Measurements from ENCODE around the gene CHAF1A. TPM values are rescaled to one million over a fixed set of nuclear protein-coding genes. Genes with fewer than 3 reads are reported as not detected.

The CHAF1A gene
- total and polyA plus RNA-seq, 4 donors = 5.2 to 9.3 (median 6.7) TPM

DNA sequence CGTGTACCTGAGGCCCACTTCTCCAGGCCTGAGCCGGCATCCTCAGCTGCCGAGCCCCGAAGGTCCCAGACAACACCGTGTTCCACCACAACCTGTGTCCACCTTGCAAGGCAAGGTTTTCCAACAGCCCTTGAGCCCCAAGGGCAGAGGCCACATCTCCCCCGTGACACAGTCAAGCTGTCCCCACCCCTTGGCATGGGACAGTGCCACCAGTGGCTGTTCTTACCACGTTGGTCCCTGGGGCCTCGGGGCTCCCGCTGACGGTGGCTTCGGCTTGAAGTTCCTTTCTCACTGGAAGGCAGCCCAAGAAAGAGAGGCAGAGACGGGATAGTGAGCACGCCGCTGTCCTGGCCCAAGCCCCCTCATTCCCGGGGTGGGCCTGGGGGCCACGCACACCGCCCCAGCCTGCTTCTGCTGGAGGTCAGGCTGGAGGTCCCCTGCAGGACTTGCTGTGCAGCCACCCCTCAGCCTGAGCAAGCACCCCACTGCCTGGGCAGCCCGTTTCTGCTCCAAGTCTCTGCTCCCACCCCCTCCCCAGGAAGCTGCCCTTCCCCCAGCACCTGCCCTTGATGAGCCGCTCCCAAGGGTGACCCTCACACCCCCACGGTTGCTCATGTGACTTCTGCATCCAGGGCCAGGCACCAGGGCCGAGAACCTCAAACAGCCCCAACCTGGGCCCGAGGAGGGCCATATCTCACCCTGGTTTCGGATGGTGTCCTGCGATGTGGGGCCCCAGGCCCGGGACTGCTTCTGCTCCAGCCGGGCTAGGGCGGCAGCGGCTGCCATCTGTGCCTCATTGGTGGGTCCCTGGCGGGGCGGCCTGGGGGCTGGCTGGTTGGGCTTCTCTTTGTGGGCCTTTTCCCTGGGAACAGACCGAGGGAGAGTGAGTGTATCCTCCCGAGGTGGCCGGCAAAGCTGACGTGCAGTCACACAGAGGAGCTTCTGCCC lies 51.1 kb downstream of the CHAF1A start:
- no peaks in the 10 kb centered on the region for H3K27me3 ChIP-seq (ENCODE audit: control insufficient read depth in 1 of 2, insufficient read depth in 2 of 2, low read length in 1 of 2)
- WGBS, 2 donors = 65 to 66% methylated on average over 33 to 34 of the region's 34 CpGs
- ATAC-seq (ENCODE audit: low FRiP score) (no peak), DNase-seq (no peak)
- intact Hi-C loops (cut with DNase I) = no loop called here
- no peaks in the 10 kb centered on the region for H3K4me1 ChIP-seq (ENCODE audit: control insufficient read depth in 1 of 2, insufficient read depth in 2 of 2, low read length in 2 of 2)
- no peak overlapping the region for H3K27ac ChIP-seq (ENCODE audit: low read depth in 1 of 2, low read length in 2 of 2)
- H3K9me3 ChIP-seq (ENCODE audit: control insufficient read depth, low read length) = no peaks in the 10 kb centered on the region
- H3K36me3 ChIP-seq (ENCODE audit: control insufficient read depth in 1 of 2, insufficient read depth in 2 of 2, low read length in 1 of 2) = peaks cover 0 to 3% of the 10 kb centered on the region in 2 donors
- H3K4me3 ChIP-seq (ENCODE audit: low read length in 2 of 2) = no peak overlapping the region

DNA sequence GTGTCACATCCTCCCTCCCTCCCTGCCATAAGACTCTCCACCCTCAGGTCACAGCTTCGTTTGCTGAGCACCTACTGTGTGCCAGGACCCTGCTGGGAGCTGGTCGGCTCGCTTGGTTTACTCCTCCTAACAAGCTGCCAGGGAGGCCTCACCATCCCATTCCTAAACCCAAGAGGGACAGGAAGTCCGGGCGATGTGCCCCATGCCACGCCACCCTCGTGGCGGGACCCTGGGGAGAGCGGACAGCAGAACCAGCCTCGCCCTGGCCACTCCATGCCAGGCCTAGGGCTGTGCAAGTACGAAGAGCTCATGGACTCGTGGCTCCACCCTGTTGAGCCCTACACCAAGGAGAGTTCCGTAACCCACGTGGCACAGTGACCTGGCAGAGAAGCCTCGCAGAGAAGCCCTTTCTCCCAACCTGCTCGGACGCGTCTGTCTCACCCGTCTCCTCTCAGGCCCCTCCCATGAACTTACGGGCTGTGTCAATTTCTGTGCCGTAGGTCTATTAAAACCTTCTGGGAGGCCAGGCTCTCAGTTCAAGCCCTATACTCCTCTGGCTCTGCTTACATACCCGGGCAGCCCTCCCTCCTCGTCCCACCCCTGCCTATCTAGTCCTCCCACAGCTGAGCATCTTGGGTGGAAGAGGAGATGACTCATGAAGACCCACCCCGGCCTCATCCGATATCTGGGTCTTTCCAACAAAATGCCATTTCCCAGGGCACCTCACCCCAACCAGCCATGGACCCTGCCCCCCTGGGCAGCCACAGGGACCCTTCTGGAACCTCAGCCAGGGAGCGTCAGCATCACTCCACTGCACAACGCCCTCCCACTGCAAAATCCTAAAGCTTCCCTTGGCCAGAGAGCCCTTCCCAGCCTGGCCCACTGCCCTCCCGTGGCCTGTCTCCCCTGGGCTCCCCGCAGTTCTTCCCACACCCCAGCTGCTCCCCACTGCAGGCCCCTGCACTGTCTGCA lies 52.6 kb downstream of the CHAF1A start:
- Histone ChIP-seq H3K9me3 (ENCODE audit: control insufficient read depth, low read length) (no peaks in the 10 kb centered on the region), H3K27me3 (ENCODE audit: control insufficient read depth in 1 of 2, insufficient read depth in 2 of 2, low read length in 1 of 2) (no peaks in the 10 kb centered on the region), H3K36me3 (ENCODE audit: control insufficient read depth in 1 of 2, insufficient read depth in 2 of 2, low read length in 1 of 2) (peaks cover 0 to 3% of the 10 kb centered on the region in 2 donors), H3K27ac (ENCODE audit: low read depth in 1 of 2, low read length in 2 of 2) (no peak overlapping the region), H3K4me1 (ENCODE audit: control insufficient read depth in 1 of 2, insufficient read depth in 2 of 2, low read length in 2 of 2) (no peaks in the 10 kb centered on the region), H3K4me3 (ENCODE audit: low read length in 2 of 2) (no peak overlapping the region)
- WGBS, 2 donors = 74 to 76% methylated on average over 27 to 29 of the region's 29 CpGs
- DNase-seq = no peak
- ATAC-seq (ENCODE audit: low FRiP score) = no peak
- intact Hi-C loops (cut with DNase I) = loop anchor here in 1 of 2 donors (5.0 kb wide), 1 partner anchor 53 kb away; the partner anchor contains the start of genes CHAF1A and SH3GL1

DNA sequence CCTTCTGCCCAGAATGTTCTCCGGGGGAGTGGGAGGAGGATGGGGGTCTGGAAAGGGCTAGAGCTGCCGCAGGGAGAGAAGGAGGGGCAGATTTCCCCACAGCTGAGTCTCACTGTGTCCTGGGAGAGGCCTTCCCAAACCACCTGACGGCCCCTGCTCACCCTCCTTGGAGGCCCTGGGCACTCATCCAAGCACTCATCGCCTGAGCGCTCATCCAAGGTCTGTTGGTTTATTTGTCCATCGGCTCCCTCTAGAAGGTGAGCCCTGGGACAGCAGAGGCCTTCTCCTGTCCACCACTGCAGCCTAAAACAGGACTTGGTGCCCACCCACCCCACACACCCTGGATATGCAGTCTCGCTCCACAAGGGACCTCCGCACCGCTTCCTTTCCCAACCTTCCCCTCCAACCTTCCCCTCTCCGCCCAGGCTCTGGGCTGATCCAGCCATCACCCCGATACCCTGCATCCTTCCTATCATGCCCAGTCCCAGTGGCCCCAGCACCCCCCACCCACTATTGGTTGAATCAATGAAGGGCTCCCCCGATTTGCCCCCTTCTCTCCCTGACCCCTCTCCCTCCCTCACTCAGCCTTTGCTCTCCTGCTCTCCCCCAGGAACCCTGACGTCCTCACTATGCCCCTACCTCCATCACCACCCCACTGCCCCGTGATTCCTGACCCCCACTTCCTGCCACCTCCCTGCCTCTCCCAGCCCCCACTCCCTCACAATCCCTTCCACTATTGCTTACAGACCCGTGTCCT lies 53.5 kb downstream of the CHAF1A start:
- H3K27ac ChIP-seq (ENCODE audit: low read depth in 1 of 2, low read length in 2 of 2) = no peak overlapping the region
- no peaks in the 10 kb centered on the region for H3K9me3 ChIP-seq (ENCODE audit: control insufficient read depth, low read length)
- peaks cover 0 to 3% of the 10 kb centered on the region in 2 donors for H3K36me3 ChIP-seq (ENCODE audit: control insufficient read depth in 1 of 2, insufficient read depth in 2 of 2, low read length in 1 of 2)
- 51 to 54% methylated on average over 14 to 15 of the region's 15 CpGs for WGBS, 2 donors
- DNase-seq (no peak), ATAC-seq (ENCODE audit: low FRiP score) (peak; percentile 12)
- no peak overlapping the region for H3K4me3 ChIP-seq (ENCODE audit: low read length in 2 of 2)
- H3K4me1 ChIP-seq (ENCODE audit: control insufficient read depth in 1 of 2, insufficient read depth in 2 of 2, low read length in 2 of 2) = no peaks in the 10 kb centered on the region
- no peaks in the 10 kb centered on the region for H3K27me3 ChIP-seq (ENCODE audit: control insufficient read depth in 1 of 2, insufficient read depth in 2 of 2, low read length in 1 of 2)
- intact Hi-C loops (cut with DNase I) = loop anchor here (2.0 to 5.0 kb wide), 2 partner anchors 53 to 54 kb away; partner anchors contain the start of genes CHAF1A (in 2 of the 2) and SH3GL1 (in 1 of the 2)

DNA sequence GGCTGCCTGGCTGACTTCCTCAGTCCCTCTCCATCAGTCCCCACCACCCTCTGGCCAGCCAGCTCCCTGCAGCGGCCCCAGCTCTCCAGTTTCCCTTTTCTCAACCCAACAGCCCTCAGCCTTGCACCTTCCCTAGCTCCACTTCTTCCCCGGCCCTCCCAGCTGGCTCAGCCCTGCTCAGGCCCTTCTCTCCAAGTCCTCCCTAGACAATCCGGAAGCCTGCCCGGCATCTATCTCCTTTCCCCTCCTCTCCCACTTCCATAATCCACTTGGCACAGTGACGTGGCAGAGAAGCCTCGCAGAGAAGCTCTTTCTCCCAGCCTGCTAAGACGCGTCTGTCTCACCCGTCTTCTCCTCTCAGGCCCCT lies 54.0 kb downstream of the CHAF1A start:
- Histone ChIP-seq H3K36me3 (ENCODE audit: control insufficient read depth in 1 of 2, insufficient read depth in 2 of 2, low read length in 1 of 2) (peaks cover 0 to 3% of the 10 kb centered on the region in 2 donors), H3K4me1 (ENCODE audit: control insufficient read depth in 1 of 2, insufficient read depth in 2 of 2, low read length in 2 of 2) (no peaks in the 10 kb centered on the region), H3K27me3 (ENCODE audit: control insufficient read depth in 1 of 2, insufficient read depth in 2 of 2, low read length in 1 of 2) (no peaks in the 10 kb centered on the region), H3K4me3 (ENCODE audit: low read length in 2 of 2) (peak overlapping the region in 1 of 2 donors; percentile 63), H3K27ac (ENCODE audit: low read depth in 1 of 2, low read length in 2 of 2) (no peak overlapping the region), H3K9me3 (ENCODE audit: control insufficient read depth, low read length) (no peaks in the 10 kb centered on the region)
- intact Hi-C loops (cut with DNase I) = loop anchor here (2.0 to 5.0 kb wide), 2 partner anchors 54 kb away; partner anchors contain the start of genes CHAF1A (in 2 of the 2) and SH3GL1 (in 1 of the 2)
- WGBS, 2 donors = 1 to 3% methylated on average over 9 of the region's 9 CpGs
- DNase-seq = peak in 1 of 2 donors; percentile 68
- peak; percentile 28 for ATAC-seq (ENCODE audit: low FRiP score)

DNA sequence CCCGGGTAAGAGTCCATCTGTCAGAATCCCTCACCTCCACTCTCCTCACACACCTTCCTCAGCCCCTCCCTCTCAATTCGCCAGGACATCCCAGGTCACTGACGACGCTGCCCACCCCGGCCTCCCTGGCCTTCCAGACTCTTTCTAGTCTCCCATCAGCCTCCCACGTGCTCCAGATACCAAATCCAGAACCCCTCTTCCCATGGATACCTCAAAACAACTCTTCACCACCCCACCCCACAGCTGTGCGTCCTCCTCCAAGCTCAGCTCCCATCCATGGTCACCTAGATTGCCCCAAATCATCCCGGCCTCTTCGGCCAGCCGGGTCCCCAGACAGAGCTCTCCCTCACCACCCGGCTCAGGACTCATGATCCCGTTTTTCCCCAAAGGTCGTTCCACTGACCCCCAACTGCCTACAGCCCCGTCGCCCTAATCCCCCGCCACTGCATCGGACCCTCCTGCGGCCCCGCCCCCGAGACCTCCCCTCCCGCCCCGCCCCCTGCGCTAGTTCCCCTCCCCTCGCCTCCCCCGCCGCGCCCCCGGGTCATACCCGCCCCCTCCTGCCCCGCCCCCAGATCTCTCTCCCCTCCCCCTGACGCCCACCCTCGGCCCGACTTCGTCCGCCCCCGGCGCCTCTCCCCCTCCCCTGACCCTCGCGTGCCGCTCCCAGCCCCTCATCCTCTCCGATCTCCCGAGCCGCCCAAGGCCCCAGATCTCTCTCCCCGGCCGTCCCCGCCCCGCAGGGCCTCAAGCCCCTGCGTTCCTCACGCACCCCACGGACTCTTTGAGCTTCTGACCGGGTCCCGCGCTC lies 54.6 kb downstream of the CHAF1A start:
- peak; percentile 53 for ATAC-seq (ENCODE audit: low FRiP score)
- intact Hi-C loops (cut with DNase I) = loop anchor here (2.0 to 5.0 kb wide), 2 partner anchors 54 to 55 kb away; partner anchors contain the start of genes CHAF1A (in 2 of the 2) and SH3GL1 (in 1 of the 2)
- peak; percentile 72 to 87 for DNase-seq
- H3K9me3 ChIP-seq (ENCODE audit: control insufficient read depth, low read length) = no peaks in the 10 kb centered on the region
- peak overlapping the region; percentile 60 to 63 for H3K4me3 ChIP-seq (ENCODE audit: low read length in 2 of 2)
- H3K27me3 ChIP-seq (ENCODE audit: control insufficient read depth in 1 of 2, insufficient read depth in 2 of 2, low read length in 1 of 2) = no peaks in the 10 kb centered on the region
- H3K36me3 ChIP-seq (ENCODE audit: control insufficient read depth in 1 of 2, insufficient read depth in 2 of 2, low read length in 1 of 2) = peaks cover 0 to 3% of the 10 kb centered on the region in 2 donors
- H3K4me1 ChIP-seq (ENCODE audit: control insufficient read depth in 1 of 2, insufficient read depth in 2 of 2, low read length in 2 of 2) = no peaks in the 10 kb centered on the region
- WGBS, 2 donors = 1 to 2% methylated on average over 29 to 51 of the region's 53 CpGs
- no peak overlapping the region for H3K27ac ChIP-seq (ENCODE audit: low read depth in 1 of 2, low read length in 2 of 2)

DNA sequence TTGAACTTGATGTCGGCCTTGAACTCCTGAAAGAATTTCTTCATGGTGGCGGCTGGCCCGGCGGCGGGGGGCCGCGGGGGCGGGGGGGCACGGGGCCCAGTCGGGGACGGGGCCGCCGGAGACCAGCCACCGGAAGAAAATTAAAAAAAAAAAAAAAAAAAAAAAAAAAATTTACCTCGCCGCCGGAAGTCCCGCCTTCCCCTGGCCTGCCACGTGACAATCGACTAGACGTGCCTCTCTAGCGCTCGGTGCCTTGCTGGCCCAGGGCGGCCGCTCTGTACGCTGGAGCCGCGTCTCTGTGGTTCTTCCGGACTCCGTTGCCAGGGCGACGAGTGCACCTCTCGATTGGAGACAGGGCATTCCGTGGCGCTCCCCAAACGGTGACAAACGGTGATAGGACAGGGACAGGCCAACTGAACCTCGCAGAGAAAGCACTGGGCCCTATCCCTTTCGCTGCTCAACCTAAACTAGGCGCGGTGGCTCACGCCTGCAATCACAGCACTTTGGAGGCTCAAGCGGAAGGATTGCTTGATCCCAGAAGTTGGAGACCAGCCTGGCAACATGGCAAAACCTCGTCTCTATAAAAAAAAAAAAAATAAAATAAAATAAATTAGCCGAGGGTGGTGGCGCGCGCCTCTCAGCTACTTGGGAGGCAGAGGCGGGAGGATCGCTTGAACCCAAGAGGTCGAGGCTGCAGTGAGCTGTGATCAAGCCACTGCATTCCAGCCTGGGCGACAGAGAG lies 55.4 kb downstream of the CHAF1A start, which contains the start of gene UBXN6:
UBXN6 (minus strand) TSS at position 141 of the 742 bp plus-strand sequence; CDS start at position 44, 97 bp downstream.
- peak; percentile 96 for ATAC-seq (ENCODE audit: low FRiP score)

More for the DNA sequence above, 55.4 kb downstream of the CHAF1A start, which contains the start of gene UBXN6:
- no peaks in the 10 kb centered on the region for H3K27me3 ChIP-seq (ENCODE audit: control insufficient read depth in 1 of 2, insufficient read depth in 2 of 2, low read length in 1 of 2)
- peak within 1 kb of the TSS; percentile 60 to 63 for H3K4me3 ChIP-seq (ENCODE audit: low read length in 2 of 2)
- WGBS, 2 donors = 8% methylated on average over 49 to 52 of the region's 52 CpGs
- no peaks in the 10 kb centered on the region for H3K9me3 ChIP-seq (ENCODE audit: control insufficient read depth, low read length)
- intact Hi-C loops (cut with DNase I) = loop anchor here (2.0 to 5.0 kb wide), 2 partner anchors 55 to 56 kb away; partner anchors contain the start of genes CHAF1A (in 2 of the 2) and SH3GL1 (in 1 of the 2)
- H3K4me1 ChIP-seq (ENCODE audit: control insufficient read depth in 1 of 2, insufficient read depth in 2 of 2, low read length in 2 of 2) = no peaks in the 10 kb centered on the region
- H3K27ac ChIP-seq (ENCODE audit: low read depth in 1 of 2, low read length in 2 of 2) = no peak within 1 kb of the TSS
- H3K36me3 ChIP-seq (ENCODE audit: control insufficient read depth in 1 of 2, insufficient read depth in 2 of 2, low read length in 1 of 2) = no peaks in the 10 kb centered on the region
- DNase-seq = peak; percentile 99

Data from aorta (tissue), 5 donors.